Bronchial epithelial cell (primary cell): ENCODE results near the gene PLEKHM2. TPM values are rescaled to one million over a fixed set of nuclear protein-coding genes. Genes with fewer than 3 reads are reported as not detected.

ENCODE experiments used
- DNase-seq: peaks from one replicate; pipeline ENCODE4 v3.0.0-alpha.2; 2010; ENCODE audit warnings: low read depth
- FAIRE-seq: peaks from 2 replicates; lab custom pipeline; 2011; peaks lifted over from hg19 to GRCh38; lab: Jason Lieb, UNC
- H3K27me3 ChIP-seq: 2 replicates; pipeline ENCODE4 v1.5.1; 2011; ENCODE audit warnings: low read length; ENCODE audit not compliant: control insufficient read depth, insufficient read depth
- H3K36me3 ChIP-seq: 2 replicates; pipeline ENCODE4 v1.5.1; 2011; ENCODE audit warnings: low read length; ENCODE audit not compliant: control insufficient read depth, insufficient read depth
- H3K4me3 ChIP-seq: 2 replicates; pipeline ENCODE4 v1.5.1; 2011; ENCODE audit warnings: mild to moderate bottlenecking, low read depth, low read length, control low read depth
- CTCF ChIP-seq: IDR thresholded peaks from 2 replicates; pipeline ENCODE4 v1.5.1; 2011; ENCODE audit warnings: mild to moderate bottlenecking, moderate library complexity, low read length, control low read depth, inconsistent platforms; ENCODE audit not compliant: insufficient read depth, severe bottlenecking
- total RNA-seq: library from RNA; depleted of rRNA; stranded (reverse); fragments of >200 nt; gene quantifications from 2 replicates; pipeline ENCODE4 v1.2.1, GENCODE V29; 2014

Gene PLEKHM2
- total RNA-seq, 1 donor from 2014 or later, result 60.6 TPM

GRCh38 chr1:15714406-15715136 is 30.5 kb downstream of the PLEKHM2 start:
- no peak for TF ChIP-seq CTCF
- FAIRE-seq (peak; percentile 86), DNase-seq (no peak)
- Histone ChIP-seq H3K4me3 (no peak overlapping the region), H3K36me3 (peaks cover 25% of the 10 kb centered on the region), H3K27me3 (no peaks in the 10 kb centered on the region)

DNA sequence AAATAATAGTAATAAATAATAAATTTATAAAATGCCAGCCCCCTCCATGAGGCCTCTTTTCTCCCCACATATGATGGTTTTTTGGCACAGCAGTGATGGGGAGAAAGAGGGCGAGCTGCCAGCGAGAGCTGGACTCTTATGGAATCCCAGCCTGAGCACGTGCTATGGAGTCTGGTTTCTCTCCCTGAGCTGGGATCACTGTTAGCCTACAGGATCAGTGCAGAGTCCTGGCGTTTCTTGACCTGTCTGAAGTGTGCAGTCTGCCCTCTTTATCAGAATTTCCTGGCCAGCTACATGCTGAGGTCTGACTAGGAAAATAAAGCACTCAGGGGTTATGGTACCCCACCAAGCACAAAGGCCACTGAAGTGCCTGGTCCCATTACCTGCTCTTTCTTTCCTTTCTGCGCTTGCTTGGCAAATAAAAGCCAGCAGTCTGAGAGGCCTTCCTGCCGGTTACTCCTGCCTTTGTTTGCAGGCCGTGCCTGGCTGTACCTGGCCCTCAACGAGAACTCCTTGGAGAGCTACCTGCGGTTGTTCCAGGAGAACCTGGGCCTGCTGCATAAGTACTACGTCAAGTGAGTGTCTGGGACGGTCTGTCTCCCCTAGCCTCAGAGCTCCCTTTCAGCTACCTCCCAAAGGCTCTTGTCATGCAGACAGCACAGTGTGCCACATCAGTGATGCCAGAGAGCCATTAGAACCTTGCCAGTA is 33.5 kb downstream of the PLEKHM2 start:
- H3K36me3 ChIP-seq, result peaks cover 35% of the 10 kb centered on the region
- FAIRE-seq, result no peak

DNA sequence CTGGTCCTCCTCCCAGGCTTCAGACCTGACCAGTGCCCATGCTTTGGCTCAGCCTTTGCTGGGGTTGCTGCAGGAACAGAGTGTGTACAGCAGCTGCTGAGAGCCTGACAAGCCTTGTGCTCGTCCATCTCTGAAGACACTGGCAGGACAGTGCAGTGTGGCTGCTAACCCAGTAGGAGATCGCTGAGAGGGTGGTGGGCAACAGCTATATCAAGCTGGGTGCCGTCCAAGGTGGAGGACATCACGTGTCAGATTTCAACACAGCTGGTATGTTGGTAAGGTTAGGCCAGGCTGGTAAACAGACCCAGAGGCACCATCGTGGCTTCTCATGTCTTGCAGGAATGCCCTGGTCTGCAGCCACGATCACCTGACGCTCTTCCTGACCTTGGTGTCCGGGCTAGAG is 34.1 kb downstream of the PLEKHM2 start:
- no peaks in the 10 kb centered on the region for H3K27me3 ChIP-seq
- peak; percentile 83 for FAIRE-seq
- no peak for TF ChIP-seq CTCF
- no peak for DNase-seq
- H3K36me3 ChIP-seq, result peaks cover 38% of the 10 kb centered on the region
- no peak overlapping the region for H3K4me3 ChIP-seq

More for the DNA sequence above, 33.5 kb downstream of the PLEKHM2 start:
- no peak for TF ChIP-seq CTCF
- Histone ChIP-seq H3K4me3 (no peak overlapping the region), H3K27me3 (no peaks in the 10 kb centered on the region)
- DNase-seq, result no peak

DNA sequence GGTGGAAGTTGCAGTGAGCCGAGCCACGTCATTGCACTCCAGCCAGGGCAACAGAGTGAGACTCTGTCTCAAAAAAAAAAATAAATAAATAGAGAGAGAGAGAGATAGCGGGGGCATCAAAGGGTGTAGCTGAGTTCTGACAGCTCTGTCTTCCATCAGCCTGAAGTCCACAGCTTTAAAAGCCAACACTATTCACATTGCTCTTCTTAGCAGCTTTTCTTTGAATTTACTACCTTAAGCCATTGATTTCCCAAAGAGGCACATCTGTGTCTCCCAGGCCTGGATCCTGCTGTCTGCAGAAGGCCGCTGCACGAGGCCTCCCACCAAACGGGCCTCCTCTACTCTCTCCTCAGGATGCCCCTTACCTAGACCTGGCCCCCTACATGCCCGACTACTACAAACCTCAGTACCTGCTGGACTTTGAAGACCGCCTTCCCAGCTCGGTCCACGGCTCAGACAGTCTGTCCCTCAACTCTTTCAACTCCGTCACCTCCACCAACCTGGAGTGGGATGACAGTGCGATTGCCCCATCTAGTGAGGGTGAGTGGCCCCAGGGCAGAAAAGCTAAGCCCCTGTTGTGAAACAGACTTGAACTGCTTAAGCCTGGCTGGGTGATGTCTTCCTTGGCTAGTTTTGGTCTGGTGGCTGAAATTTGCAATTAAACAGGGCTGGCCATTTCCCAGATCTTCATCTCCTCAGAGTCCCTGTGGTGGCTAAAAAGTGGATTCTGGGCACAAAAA is 35.4 kb downstream of the PLEKHM2 start:
- Histone ChIP-seq H3K27me3 (no peaks in the 10 kb centered on the region), H3K4me3 (no peak overlapping the region), H3K36me3 (peaks cover 44% of the 10 kb centered on the region)
- DNase-seq (no peak), FAIRE-seq (no peak)
- no peak for TF ChIP-seq CTCF

GRCh38 chr1:15720861-15721260 is 36.7 kb downstream of the PLEKHM2 start:
- H3K4me3 ChIP-seq, result no peak overlapping the region
- FAIRE-seq (no peak), DNase-seq (no peak)
- no peaks in the 10 kb centered on the region for H3K27me3 ChIP-seq
- no peak for TF ChIP-seq CTCF
- H3K36me3 ChIP-seq, result peaks cover 48% of the 10 kb centered on the region
